SJCRH30 (cell line): ENCODE measurements around the gene SAV1. TPM values are rescaled to one million over a fixed set of nuclear protein-coding genes. Genes with fewer than 3 reads are reported as not detected.
"Not testable (repeated sequence)": the region's sequence is repeated elsewhere in the genome, so short reads cannot be mapped to it uniquely, and the experiment has no call there.

Experiments used
- DNase-seq, 2 experiments: peaks; one replicate each; pipeline ENCODE4 v3.0.0-alpha.2; 2015 to 2020
- H3K27ac ChIP-seq: fragments of 250-450 bp; sonication (Bioruptor Pico); 2 replicates; pipeline ENCODE4 v1.5.1; 2020; ENCODE audit warnings: mild to moderate bottlenecking, moderate library complexity
- H3K27me3 ChIP-seq: fragments of 250-450 bp; sonication (Bioruptor Pico); 2 replicates; pipeline ENCODE4 v1.5.1; 2020; ENCODE audit warnings: mild to moderate bottlenecking, moderate library complexity
- H3K36me3 ChIP-seq: fragments of 250-450 bp; sonication (Bioruptor Pico); 2 replicates; pipeline ENCODE4 v1.5.1; 2020; ENCODE audit warnings: mild to moderate bottlenecking, moderate library complexity
- H3K4me1 ChIP-seq: fragments of 250-450 bp; sonication (Bioruptor Pico); 2 replicates; pipeline ENCODE4 v1.5.1; 2020; ENCODE audit warnings: mild to moderate bottlenecking, moderate library complexity
- H3K4me3 ChIP-seq: fragments of 250-450 bp; sonication (Bioruptor Pico); 2 replicates; pipeline ENCODE4 v1.5.1; 2020; ENCODE audit warnings: mild to moderate bottlenecking, moderate library complexity
- H3K9me3 ChIP-seq: fragments of 250-450 bp; sonication (Bioruptor Pico); replicated peaks from 2 replicates; pipeline ENCODE4 v1.5.1; 2020; ENCODE audit warnings: mild to moderate bottlenecking, moderate library complexity
- total RNA-seq: library from RNA; depleted of rRNA; stranded (reverse); fragments of >200 nt; shearing (Covaris generic); gene quantifications from 2 replicates; pipeline ENCODE4 v1.2.3, GENCODE V29; 2014

Gene SAV1
- total RNA-seq, 1 experiment from 2014 or later: 26.8 TPM

GRCh38 chr14:50670866-50671256, 2.8 kb upstream of the SAV1 start:
- H3K9me3 ChIP-seq: no peaks in the 10 kb centered on the region

GRCh38 chr14:50670196-50670865, 2.2 kb upstream of the SAV1 start:
- Histone ChIP-seq H3K4me1 (peaks cover 9% of the 10 kb centered on the region), H3K27me3 (no peaks in the 10 kb centered on the region), H3K4me3 (no peak overlapping the region), H3K9me3 (no peaks in the 10 kb centered on the region), H3K27ac (no peak overlapping the region), H3K36me3 (0 out of 2 replicates have a peak, but pooled peaks cover 3% of the 10 kb centered on the region)
- no peak for DNase-seq

More at GRCh38 chr14:50670866-50671256, 2.8 kb upstream of the SAV1 start:
- no peak for DNase-seq
- Histone ChIP-seq H3K27me3 (no peaks in the 10 kb centered on the region), H3K4me1 (peaks cover 14% of the 10 kb centered on the region), H3K36me3 (0 out of 2 replicates have a peak, but pooled peaks cover 3% of the 10 kb centered on the region), H3K4me3 (no peak overlapping the region), H3K27ac (no peak overlapping the region)

GRCh38 chr14:50669441-50669986, 1.4 kb upstream of the SAV1 start:
- Histone ChIP-seq H3K4me3 (no peak overlapping the region), H3K9me3 (no peaks in the 10 kb centered on the region), H3K4me1 (peaks cover 6% of the 10 kb centered on the region), H3K27ac (no peak overlapping the region), H3K27me3 (no peaks in the 10 kb centered on the region), H3K36me3 (0 out of 2 replicates have a peak, but pooled peaks cover 3% of the 10 kb centered on the region)
- DNase-seq: no peak

GRCh38 chr14:50668826-50669143, 679 bp upstream of the SAV1 start:
- no peak for DNase-seq
- Histone ChIP-seq H3K27ac (peak overlapping the region; percentile 91), H3K36me3 (0 out of 2 replicates have a peak, but pooled peaks cover 3% of the 10 kb centered on the region), H3K4me1 (peaks cover 6% of the 10 kb centered on the region), H3K9me3 (no peaks in the 10 kb centered on the region), H3K27me3 (no peaks in the 10 kb centered on the region), H3K4me3 (peak overlapping the region; percentile 76)

GRCh38 chr14:50667684-50667995, 466 bp downstream of the SAV1 start:
- Histone ChIP-seq H3K4me3 (peak overlapping the region; percentile 76), H3K27ac (peak overlapping the region; percentile 91; the same call in 1 of the 2 replicates), H3K36me3 (0 out of 2 replicates have a peak, but pooled peaks cover 3% of the 10 kb centered on the region), H3K4me1 (peaks cover 6% of the 10 kb centered on the region), H3K9me3 (no peaks in the 10 kb centered on the region), H3K27me3 (no peaks in the 10 kb centered on the region)
- no peak for DNase-seq

- DNase-seq: peak; percentile 42 to 59
- no peaks in the 10 kb centered on the region for H3K27me3 ChIP-seq
- H3K9me3 ChIP-seq: no peaks in the 10 kb centered on the region
- peaks cover 7% of the 10 kb centered on the region; the same call in 1 of the 2 replicates for H3K36me3 ChIP-seq
- H3K4me1 ChIP-seq: peaks cover 6% of the 10 kb centered on the region
- peak overlapping the region; percentile 91; the same call in 1 of the 2 replicates for H3K27ac ChIP-seq
- peak overlapping the region; percentile 76 for H3K4me3 ChIP-seq
These were observed 1.1 kb downstream of the SAV1 start for GRCh38 chr14:50666772-50667683.

- H3K27ac ChIP-seq, H3K4me3 ChIP-seq, DNase-seq, H3K27me3 ChIP-seq, H3K4me1 ChIP-seq, H3K9me3 ChIP-seq: not testable (repeated sequence)
- peaks cover 15% of the 10 kb centered on the region for H3K36me3 ChIP-seq
These were observed 2.8 kb downstream of the SAV1 start for GRCh38 chr14:50665300-50665699.

GRCh38 chr14:50664579-50664978, 3.5 kb downstream of the SAV1 start:
- H3K9me3 ChIP-seq, H3K4me1 ChIP-seq, H3K27ac ChIP-seq, DNase-seq, H3K27me3 ChIP-seq, H3K4me3 ChIP-seq: not testable (repeated sequence)
- H3K36me3 ChIP-seq: peaks cover 15% of the 10 kb centered on the region

GRCh38 chr14:50659327-50659974, 8.7 kb downstream of the SAV1 start:
- peaks cover 14% of the 10 kb centered on the region for H3K36me3 ChIP-seq
- H3K27me3 ChIP-seq: no peaks in the 10 kb centered on the region
- H3K4me3 ChIP-seq: no peak overlapping the region
- H3K9me3 ChIP-seq: no peaks in the 10 kb centered on the region
- no peaks in the 10 kb centered on the region for H3K4me1 ChIP-seq
- H3K27ac ChIP-seq: no peak overlapping the region
- no peak for DNase-seq

GRCh38 chr14:50658203-50658602, 9.9 kb downstream of the SAV1 start:
- Histone ChIP-seq H3K4me3 (no peak overlapping the region), H3K9me3 (no peaks in the 10 kb centered on the region), H3K36me3 (peaks cover 14% of the 10 kb centered on the region), H3K4me1 (no peaks in the 10 kb centered on the region), H3K27ac (no peak overlapping the region), H3K27me3 (no peaks in the 10 kb centered on the region)
- DNase-seq: no peak

GRCh38 chr14:50657753-50658152, 10.4 kb downstream of the SAV1 start:
- Histone ChIP-seq H3K36me3 (peaks cover 14% of the 10 kb centered on the region), H3K27ac (no peak overlapping the region), H3K4me1 (no peaks in the 10 kb centered on the region), H3K4me3 (no peak overlapping the region), H3K27me3 (no peaks in the 10 kb centered on the region), H3K9me3 (no peaks in the 10 kb centered on the region)
- no peak for DNase-seq

GRCh38 chr14:50656776-50657175, 11.3 kb downstream of the SAV1 start:
- no peaks in the 10 kb centered on the region for H3K9me3 ChIP-seq
- H3K27ac ChIP-seq: no peak overlapping the region
- H3K4me1 ChIP-seq: no peaks in the 10 kb centered on the region
- H3K27me3 ChIP-seq: no peaks in the 10 kb centered on the region
- H3K36me3 ChIP-seq: peaks cover 10% of the 10 kb centered on the region
- DNase-seq: no peak
- H3K4me3 ChIP-seq: no peak overlapping the region

GRCh38 chr14:50649691-50650090, 18.4 kb downstream of the SAV1 start:
- H3K4me1 ChIP-seq: no peaks in the 10 kb centered on the region
- no peak overlapping the region for H3K4me3 ChIP-seq
- DNase-seq: no peak

GRCh38 chr14:50647753-50648152, 20.4 kb downstream of the SAV1 start:
- H3K27me3 ChIP-seq: no peaks in the 10 kb centered on the region
- H3K4me1 ChIP-seq: no peaks in the 10 kb centered on the region
- no peaks in the 10 kb centered on the region for H3K9me3 ChIP-seq
- H3K27ac ChIP-seq: no peak overlapping the region
- H3K4me3 ChIP-seq: no peak overlapping the region
- DNase-seq: no peak
- H3K36me3 ChIP-seq: peaks cover 10% of the 10 kb centered on the region

More at GRCh38 chr14:50649691-50650090, 18.4 kb downstream of the SAV1 start:
- H3K27ac ChIP-seq: no peak overlapping the region
- no peaks in the 10 kb centered on the region for H3K27me3 ChIP-seq
- no peaks in the 10 kb centered on the region for H3K9me3 ChIP-seq
- H3K36me3 ChIP-seq: peaks cover 7% of the 10 kb centered on the region; the same call in 1 of the 2 replicates

- no peak for DNase-seq
- H3K9me3 ChIP-seq: no peaks in the 10 kb centered on the region
- no peaks in the 10 kb centered on the region for H3K4me1 ChIP-seq
- H3K27ac ChIP-seq: no peak overlapping the region
- no peaks in the 10 kb centered on the region for H3K27me3 ChIP-seq
- H3K36me3 ChIP-seq: peaks cover 10% of the 10 kb centered on the region
- H3K4me3 ChIP-seq: no peak overlapping the region
These were observed 20.8 kb downstream of the SAV1 start for GRCh38 chr14:50647282-50647681.
